Panc1 (cell line): ENCODE data around the gene MRPL55.

ENCODE experiments used
- CTCF ChIP-seq: fragments of 450-650 bp; IDR thresholded peaks from 2 replicates; pipeline ENCODE4 v1.5.1; 2017; ENCODE audit warnings: mild to moderate bottlenecking
- POLR2AphosphoS5 ChIP-seq: IDR thresholded peaks from 2 replicates; pipeline ENCODE4 v1.6.1; 2012; ENCODE audit warnings: mild to moderate bottlenecking, low read depth, low read length, moderate library complexity
- REST ChIP-seq, 2 experiments: IDR thresholded peaks; 2 replicates each; pipeline ENCODE4 v1.6.1; 2011 to 2012; ENCODE audit warnings: low read depth in 2 of 2, control low read depth in 1 of 2, low read length in 1 of 2, mild to moderate bottlenecking in 1 of 2, moderate library complexity in 1 of 2; ENCODE audit not compliant: insufficient read depth in 1 of 2
- SIN3A ChIP-seq: IDR thresholded peaks from 2 replicates; pipeline ENCODE4 v1.6.1; 2012; ENCODE audit warnings: low read depth, mild to moderate bottlenecking, low read length, moderate library complexity, borderline replicate concordance; ENCODE audit not compliant: insufficient read depth
- TCF7L2 ChIP-seq: IDR thresholded peaks from 2 replicates; pipeline ENCODE4 v1.6.1; 2011; ENCODE audit warnings: mild to moderate bottlenecking, low read depth, low read length, inconsistent platforms

GRCh38 chr1:228097333-228098081 is 11.6 kb downstream of the MRPL55 start:
- TF ChIP-seq CTCF (no peak), POLR2AphosphoS5 (no peak), SIN3A (no peak), REST (IDR thresholded peaks at IDR 0.05; ENCODE audit: insufficient read depth in 1 of 2, low read depth in 2 of 2, low read length in 1 of 2) (no peak), TCF7L2 (no peak)
